Measurements from ENCODE around the gene SNX30. TPM values are rescaled to one million over a fixed set of nuclear protein-coding genes. Genes with fewer than 3 reads are reported as not detected.

SNX30 gene
- total RNA-seq, 1 experiment from 2014 or later = 6.9 TPM

DNA sequence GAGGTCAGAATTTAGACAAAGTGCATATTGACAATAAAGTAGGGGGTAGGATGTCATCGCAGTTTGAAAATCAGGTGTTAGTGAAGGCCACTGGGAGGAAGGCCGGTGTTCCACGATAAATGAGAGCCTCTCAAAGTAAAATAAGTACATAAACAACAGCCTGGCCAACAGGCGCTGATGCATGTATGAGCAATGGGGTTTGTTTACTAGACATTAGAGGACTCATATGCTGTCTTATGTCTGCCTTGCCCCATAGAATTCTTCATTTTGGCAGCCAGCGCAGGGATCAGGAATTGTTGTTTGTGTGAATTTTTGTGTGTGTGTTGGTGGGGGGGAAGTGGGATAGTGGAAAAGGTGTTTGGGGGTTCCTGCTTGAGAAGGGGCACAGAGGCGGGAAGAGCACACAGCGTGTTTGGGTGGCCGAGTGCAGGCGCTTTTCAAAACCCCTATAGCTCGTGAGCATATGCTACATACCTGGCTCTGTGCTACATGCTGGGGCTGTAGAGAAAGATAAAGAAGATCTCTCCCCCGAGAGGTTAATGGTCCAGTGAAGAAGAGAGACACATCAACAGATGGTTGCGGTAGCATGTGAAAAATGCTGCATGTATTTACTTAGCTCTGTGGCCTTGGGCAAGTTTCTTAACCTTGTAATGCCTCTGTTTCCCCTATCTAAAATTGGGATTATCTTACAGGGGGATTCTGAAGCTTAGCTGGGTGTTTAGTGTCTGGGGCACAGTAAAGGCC, 11.5 kb downstream of the SNX30 start:
- H3K4me1 ChIP-seq (ENCODE audit: control insufficient read depth, insufficient read depth, low read length) = peaks cover 4% of the 10 kb centered on the region
- intact Hi-C loops (cut with micrococcal nuclease; ENCODE audit: unreplicated experiment) = no loop called here
- H3K36me3 ChIP-seq (ENCODE audit: control insufficient read depth, insufficient read depth, low read length) = no peaks in the 10 kb centered on the region
- CTCF ChIA-PET = no interaction called here
- in situ Hi-C loops (cut with HindIII; ENCODE audit: low pct_unique_long_range_greater_than_20kb, low sequenced_read_pairs) = no loop called here
- no peak overlapping the region for H3K4me3 ChIP-seq (ENCODE audit: low read depth in 2 of 2, low read length in 2 of 2)
- no peaks in the 10 kb centered on the region for H3K9me3 ChIP-seq (ENCODE audit: control insufficient read depth, insufficient read depth, low read depth, low read length)
- DNase-seq (ENCODE audit: low read depth, low spot score) (no peak), ATAC-seq (no peak)
- POLR2A ChIA-PET = no interaction called here
- no peak overlapping the region for H3K27ac ChIP-seq (ENCODE audit: low read length)
- no TSS peak for BruUV-seq (replicated peaks)
- TF ChIP-seq SIN3A (IDR thresholded peaks at IDR 0.05; ENCODE audit: borderline replicate concordance, insufficient read depth, low read depth, low read length) = no peak
- TF ChIP-seq TCF7L2 (IDR thresholded peaks at IDR 0.05; ENCODE audit: low read depth, low read length) = no peak
- TF ChIP-seq, protein P1, sequence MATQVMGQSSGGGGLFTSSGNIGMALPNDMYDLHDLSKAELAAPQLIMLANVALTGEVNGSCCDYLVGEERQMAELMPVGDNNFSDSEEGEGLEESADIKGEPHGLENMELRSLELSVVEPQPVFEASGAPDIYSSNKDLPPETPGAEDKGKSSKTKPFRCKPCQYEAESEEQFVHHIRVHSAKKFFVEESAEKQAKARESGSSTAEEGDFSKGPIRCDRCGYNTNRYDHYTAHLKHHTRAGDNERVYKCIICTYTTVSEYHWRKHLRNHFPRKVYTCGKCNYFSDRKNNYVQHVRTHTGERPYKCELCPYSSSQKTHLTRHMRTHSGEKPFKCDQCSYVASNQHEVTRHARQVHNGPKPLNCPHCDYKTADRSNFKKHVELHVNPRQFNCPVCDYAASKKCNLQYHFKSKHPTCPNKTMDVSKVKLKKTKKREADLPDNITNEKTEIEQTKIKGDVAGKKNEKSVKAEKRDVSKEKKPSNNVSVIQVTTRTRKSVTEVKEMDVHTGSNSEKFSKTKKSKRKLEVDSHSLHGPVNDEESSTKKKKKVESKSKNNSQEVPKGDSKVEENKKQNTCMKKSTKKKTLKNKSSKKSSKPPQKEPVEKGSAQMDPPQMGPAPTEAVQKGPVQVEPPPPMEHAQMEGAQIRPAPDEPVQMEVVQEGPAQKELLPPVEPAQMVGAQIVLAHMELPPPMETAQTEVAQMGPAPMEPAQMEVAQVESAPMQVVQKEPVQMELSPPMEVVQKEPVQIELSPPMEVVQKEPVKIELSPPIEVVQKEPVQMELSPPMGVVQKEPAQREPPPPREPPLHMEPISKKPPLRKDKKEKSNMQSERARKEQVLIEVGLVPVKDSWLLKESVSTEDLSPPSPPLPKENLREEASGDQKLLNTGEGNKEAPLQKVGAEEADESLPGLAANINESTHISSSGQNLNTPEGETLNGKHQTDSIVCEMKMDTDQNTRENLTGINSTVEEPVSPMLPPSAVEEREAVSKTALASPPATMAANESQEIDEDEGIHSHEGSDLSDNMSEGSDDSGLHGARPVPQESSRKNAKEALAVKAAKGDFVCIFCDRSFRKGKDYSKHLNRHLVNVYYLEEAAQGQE (IDR thresholded peaks at IDR 0.05; ENCODE audit: insufficient read depth in 1 of 2, low read depth in 2 of 2, low read length in 1 of 2) = no peak
- TF ChIP-seq POLR2AphosphoS5 (IDR thresholded peaks at IDR 0.05; ENCODE audit: low read depth, low read length) = no peak
- TF ChIP-seq, protein P2, sequence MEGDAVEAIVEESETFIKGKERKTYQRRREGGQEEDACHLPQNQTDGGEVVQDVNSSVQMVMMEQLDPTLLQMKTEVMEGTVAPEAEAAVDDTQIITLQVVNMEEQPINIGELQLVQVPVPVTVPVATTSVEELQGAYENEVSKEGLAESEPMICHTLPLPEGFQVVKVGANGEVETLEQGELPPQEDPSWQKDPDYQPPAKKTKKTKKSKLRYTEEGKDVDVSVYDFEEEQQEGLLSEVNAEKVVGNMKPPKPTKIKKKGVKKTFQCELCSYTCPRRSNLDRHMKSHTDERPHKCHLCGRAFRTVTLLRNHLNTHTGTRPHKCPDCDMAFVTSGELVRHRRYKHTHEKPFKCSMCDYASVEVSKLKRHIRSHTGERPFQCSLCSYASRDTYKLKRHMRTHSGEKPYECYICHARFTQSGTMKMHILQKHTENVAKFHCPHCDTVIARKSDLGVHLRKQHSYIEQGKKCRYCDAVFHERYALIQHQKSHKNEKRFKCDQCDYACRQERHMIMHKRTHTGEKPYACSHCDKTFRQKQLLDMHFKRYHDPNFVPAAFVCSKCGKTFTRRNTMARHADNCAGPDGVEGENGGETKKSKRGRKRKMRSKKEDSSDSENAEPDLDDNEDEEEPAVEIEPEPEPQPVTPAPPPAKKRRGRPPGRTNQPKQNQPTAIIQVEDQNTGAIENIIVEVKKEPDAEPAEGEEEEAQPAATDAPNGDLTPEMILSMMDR (IDR thresholded peaks at IDR 0.05) = no peak
- no peaks in the 10 kb centered on the region for H3K27me3 ChIP-seq (ENCODE audit: control insufficient read depth, insufficient read depth, low read length)

DNA sequence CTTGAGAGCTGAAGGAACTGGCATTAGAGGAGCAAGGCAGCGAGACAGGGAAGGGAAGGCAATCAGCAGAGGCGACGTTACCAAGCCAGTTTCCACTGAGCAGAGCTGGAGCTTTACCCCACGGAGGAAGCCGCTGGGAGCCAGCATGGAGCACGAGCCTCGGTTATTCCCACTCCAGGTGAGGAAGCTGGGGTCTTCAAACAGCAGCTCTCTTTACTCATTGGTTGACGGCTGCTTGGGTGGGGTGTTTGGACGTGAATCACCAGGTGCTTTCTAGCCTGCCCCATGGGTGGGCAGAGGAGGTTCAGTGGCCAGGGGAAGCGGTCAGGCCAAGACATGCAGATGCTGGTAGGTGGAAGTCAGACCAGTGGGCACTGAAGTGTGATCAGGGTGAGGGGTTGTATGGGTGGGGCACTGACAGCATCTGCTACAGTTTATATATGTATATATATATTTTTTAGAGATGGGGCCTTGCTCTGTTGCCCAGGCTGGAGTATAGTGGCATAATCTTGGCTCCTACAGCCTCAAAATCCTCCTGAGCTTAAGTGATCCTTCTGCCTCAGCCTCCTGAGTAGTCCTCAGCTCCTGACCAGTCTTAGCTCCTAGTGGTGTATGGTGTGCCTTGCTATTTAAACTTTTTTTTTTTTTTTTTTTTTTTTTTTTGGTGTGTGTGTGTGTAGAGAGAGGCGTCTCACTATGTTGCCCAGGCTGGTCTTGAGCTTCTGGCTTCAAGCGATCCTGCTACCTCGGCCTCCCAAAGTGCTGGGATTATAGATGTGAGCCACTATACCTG, 12.4 kb downstream of the SNX30 start:
- POLR2A ChIA-PET = interaction anchor here (0.6 kb wide), 2 partner anchors 9 to 10 kb away, joined by 6 to 9 read pairs; no protein-coding TSS in a partner anchor
- H3K27ac ChIP-seq (ENCODE audit: low read length) = no peak overlapping the region
- no peaks in the 10 kb centered on the region for H3K27me3 ChIP-seq (ENCODE audit: control insufficient read depth, insufficient read depth, low read length)
- no peak overlapping the region for H3K4me3 ChIP-seq (ENCODE audit: low read depth in 2 of 2, low read length in 2 of 2)
- no peaks in the 10 kb centered on the region for H3K4me1 ChIP-seq (ENCODE audit: control insufficient read depth, insufficient read depth, low read length)
- H3K36me3 ChIP-seq (ENCODE audit: control insufficient read depth, insufficient read depth, low read length) = no peaks in the 10 kb centered on the region
- no peaks in the 10 kb centered on the region for H3K9me3 ChIP-seq (ENCODE audit: control insufficient read depth, insufficient read depth, low read depth, low read length)
- DNase-seq (ENCODE audit: low read depth, low spot score) (no peak), ATAC-seq (no peak)
- no TSS peak for BruUV-seq (replicated peaks)
- TF ChIP-seq TCF7L2 (IDR thresholded peaks at IDR 0.05; ENCODE audit: low read depth, low read length) (no peak), POLR2AphosphoS5 (IDR thresholded peaks at IDR 0.05; ENCODE audit: low read depth, low read length) (no peak), SIN3A (IDR thresholded peaks at IDR 0.05; ENCODE audit: borderline replicate concordance, insufficient read depth, low read depth, low read length) (no peak)
- TF ChIP-seq, protein P2 (IDR thresholded peaks at IDR 0.05) = no peak
- TF ChIP-seq, protein P1 (IDR thresholded peaks at IDR 0.05; ENCODE audit: insufficient read depth in 1 of 2, low read depth in 2 of 2, low read length in 1 of 2) = no peak
- CTCF ChIA-PET = interaction anchor here (0.7 kb wide), 1 partner anchor 62 kb away, joined by 11 read pairs; no protein-coding TSS in a partner anchor
- intact Hi-C loops (cut with micrococcal nuclease; ENCODE audit: unreplicated experiment) (no loop called here), in situ Hi-C loops (cut with HindIII; ENCODE audit: low pct_unique_long_range_greater_than_20kb, low sequenced_read_pairs) (no loop called here)

All from Panc1 (cell line).